Renal pelvis (tissue), 4 donors: ENCODE data around the gene NCS1. TPM values are rescaled to one million over a fixed set of nuclear protein-coding genes. Genes with fewer than 3 reads are reported as not detected.

Experiments
- DNase-seq: peaks from one replicate; pipeline ENCODE4 v3.0.0-alpha.2; 2013
- polyA plus RNA-seq, 3 donors: library from polyadenylated mRNA; unstranded; fragments of 120-200 nt; gene quantifications; one replicate each; pipeline ENCODE4 v1.2.1, GENCODE V29; 2013; ENCODE audit not compliant: insufficient read length in 3 of 3

NCS1 gene
- polyA plus RNA-seq, 3 donors, result 25.1 to 29.6 (median 27.7) TPM

- no peak for DNase-seq
Observed at GRCh38 chr9:130143279-130143893, 28.8 kb upstream of the NCS1 start.

- no peak for DNase-seq
Observed at GRCh38 chr9:130143958-130144366, 28.2 kb upstream of the NCS1 start.

GRCh38 chr9:130144703-130145102, 27.5 kb upstream of the NCS1 start:
- no peak for DNase-seq

- DNase-seq, result no peak
Observed at GRCh38 chr9:130145658-130146057, 26.5 kb upstream of the NCS1 start.

- no peak for DNase-seq
Observed at GRCh38 chr9:130147198-130147597, 25.0 kb upstream of the NCS1 start.

- DNase-seq, result no peak
Observed at GRCh38 chr9:130147910-130148309, 24.3 kb upstream of the NCS1 start.

- DNase-seq, result no peak
Observed at GRCh38 chr9:130149031-130149430, 23.2 kb upstream of the NCS1 start.

GRCh38 chr9:130149654-130150286, 22.4 kb upstream of the NCS1 start:
- no peak for DNase-seq

GRCh38 chr9:130150779-130151382, 21.3 kb upstream of the NCS1 start:
- DNase-seq, result no peak

GRCh38 chr9:130154816-130155215, 17.4 kb upstream of the NCS1 start:
- no peak for DNase-seq

- DNase-seq, result no peak
Observed at GRCh38 chr9:130155647-130156046, 16.6 kb upstream of the NCS1 start.

GRCh38 chr9:130156672-130157071, 15.5 kb upstream of the NCS1 start:
- no peak for DNase-seq

- DNase-seq, result no peak
Observed at GRCh38 chr9:130157079-130157478, 15.1 kb upstream of the NCS1 start.

GRCh38 chr9:130158001-130158400, 14.2 kb upstream of the NCS1 start:
- no peak for DNase-seq

GRCh38 chr9:130159057-130159456, 13.1 kb upstream of the NCS1 start:
- DNase-seq, result no peak

GRCh38 chr9:130159915-130160670, 12.1 kb upstream of the NCS1 start:
- no peak for DNase-seq

- DNase-seq, result no peak
Observed at GRCh38 chr9:130160862-130161470, 11.2 kb upstream of the NCS1 start.

GRCh38 chr9:130165579-130165978, 6.6 kb upstream of the NCS1 start:
- no peak for DNase-seq

GRCh38 chr9:130166399-130166798, 5.8 kb upstream of the NCS1 start:
- no peak for DNase-seq

GRCh38 chr9:130167927-130168326, 4.3 kb upstream of the NCS1 start:
- DNase-seq, result no peak

GRCh38 chr9:130171226-130172148, 717 bp upstream of the NCS1 start:
- DNase-seq, result no peak
